ENCODE results near the gene NBAS. TPM values are rescaled to one million over a fixed set of nuclear protein-coding genes. Genes with fewer than 3 reads are reported as not detected.
"Not testable (repeated sequence)": the region's sequence is repeated elsewhere in the genome, so short reads cannot be mapped to it uniquely, and the experiment has no call there.

NBAS gene
- polyA plus RNA-seq, 1 of the 3 experiments (the other 2 are of a cell fraction): 12.0 TPM

DNA sequence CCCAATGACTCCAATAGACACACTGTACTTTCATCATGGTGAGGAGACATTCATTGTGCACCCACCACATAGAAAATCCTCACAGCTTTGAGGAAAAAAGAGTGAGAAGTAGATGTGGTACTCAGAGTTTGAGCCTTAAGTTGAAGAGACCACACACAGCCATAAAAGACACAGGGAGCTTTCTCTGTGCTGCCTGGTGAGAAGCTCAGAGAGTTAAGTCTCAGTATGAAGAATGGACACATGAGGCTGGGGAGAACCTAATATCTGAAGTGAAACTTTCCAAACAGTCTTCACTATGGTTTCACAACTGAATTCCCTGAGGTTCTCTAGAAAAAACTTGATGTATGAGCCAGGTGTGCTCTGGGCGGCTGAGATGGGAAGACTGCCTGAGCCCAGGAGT, 237.9 kb downstream of the NBAS start:
- DNase-seq: no peak
- no peak overlapping the region for H3K27ac ChIP-seq (ENCODE audit: low read depth in 2 of 2, low read length in 1 of 2)
- no peak overlapping the region for H3K4me2 ChIP-seq
- POLR2A ChIA-PET: no interaction called here
- no peaks in the 10 kb centered on the region for H4K20me1 ChIP-seq (ENCODE audit: insufficient read depth)
- H3K79me2 ChIP-seq (ENCODE audit: insufficient read depth): no peaks in the 10 kb centered on the region
- H3K4me3 ChIP-seq (ENCODE audit: low read depth in 2 of 2, low read length in 1 of 2): no peak overlapping the region
- 86% methylated on average over 1 of the region's 1 CpG for WGBS (ENCODE audit: low lambda C conversion rate)
- no peaks in the 10 kb centered on the region for H3K9me3 ChIP-seq
- H3K27me3 ChIP-seq (ENCODE audit: insufficient read depth): no peaks in the 10 kb centered on the region
- H3K9ac ChIP-seq: no peak overlapping the region
- no peaks in the 10 kb centered on the region for H3K4me1 ChIP-seq (ENCODE audit: control insufficient read depth in 1 of 2, insufficient read depth in 2 of 2, low read depth in 1 of 2, low read length in 1 of 2)
- H2AFZ ChIP-seq (ENCODE audit: low read depth): no peak overlapping the region
- TF ChIP-seq RCOR1 (IDR thresholded peaks at IDR 0.05; ENCODE audit: low read length) (no peak), MEF2A (IDR thresholded peaks at IDR 0.05; ENCODE audit: borderline replicate concordance, low read depth) (no peak), GABPA (IDR thresholded peaks at IDR 0.05; ENCODE audit: low read depth) (no peak), RAD21 (IDR thresholded peaks at IDR 0.05; ENCODE audit: low read length) (no peak), JUND (IDR thresholded peaks at IDR 0.05) (no peak), NRF1 (IDR thresholded peaks at IDR 0.05; ENCODE audit: low read depth, low read length) (no peak), YY1 (IDR thresholded peaks at IDR 0.05; ENCODE audit: low read depth) (no peak), FOXM1 (IDR thresholded peaks at IDR 0.05; ENCODE audit: low read depth) (no peak), EP300 (IDR thresholded peaks at IDR 0.05; ENCODE audit: borderline replicate concordance in 1 of 2, low read depth in 1 of 2, low read length in 1 of 2) (no peak), TCF12 (IDR thresholded peaks at IDR 0.05) (no peak), NFIC (IDR thresholded peaks at IDR 0.05; ENCODE audit: borderline replicate concordance) (no peak), TAF1 (IDR thresholded peaks at IDR 0.05; ENCODE audit: borderline replicate concordance, low read depth, low read length) (no peak), SMC3 (IDR thresholded peaks at IDR 0.05; ENCODE audit: low read depth, low read length) (no peak), SIN3A (IDR thresholded peaks at IDR 0.05; ENCODE audit: borderline replicate concordance, low read depth, low read length) (no peak), EZH2phosphoT487 (IDR thresholded peaks at IDR 0.05; ENCODE audit: borderline replicate concordance, low read depth) (no peak), POLR2AphosphoS5 (IDR thresholded peaks at IDR 0.05; ENCODE audit: low read depth, low read length) (no peak), ELF1 (IDR thresholded peaks at IDR 0.05) (no peak), RXRA (IDR thresholded peaks at IDR 0.05; ENCODE audit: borderline replicate concordance, low read depth) (no peak)
- TF ChIP-seq, protein P1, sequence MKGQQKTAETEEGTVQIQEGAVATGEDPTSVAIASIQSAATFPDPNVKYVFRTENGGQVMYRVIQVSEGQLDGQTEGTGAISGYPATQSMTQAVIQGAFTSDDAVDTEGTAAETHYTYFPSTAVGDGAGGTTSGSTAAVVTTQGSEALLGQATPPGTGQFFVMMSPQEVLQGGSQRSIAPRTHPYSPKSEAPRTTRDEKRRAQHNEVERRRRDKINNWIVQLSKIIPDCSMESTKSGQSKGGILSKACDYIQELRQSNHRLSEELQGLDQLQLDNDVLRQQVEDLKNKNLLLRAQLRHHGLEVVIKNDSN (IDR thresholded peaks at IDR 0.05; ENCODE audit: borderline replicate concordance, low read depth): no peak
- TF ChIP-seq, protein P2, sequence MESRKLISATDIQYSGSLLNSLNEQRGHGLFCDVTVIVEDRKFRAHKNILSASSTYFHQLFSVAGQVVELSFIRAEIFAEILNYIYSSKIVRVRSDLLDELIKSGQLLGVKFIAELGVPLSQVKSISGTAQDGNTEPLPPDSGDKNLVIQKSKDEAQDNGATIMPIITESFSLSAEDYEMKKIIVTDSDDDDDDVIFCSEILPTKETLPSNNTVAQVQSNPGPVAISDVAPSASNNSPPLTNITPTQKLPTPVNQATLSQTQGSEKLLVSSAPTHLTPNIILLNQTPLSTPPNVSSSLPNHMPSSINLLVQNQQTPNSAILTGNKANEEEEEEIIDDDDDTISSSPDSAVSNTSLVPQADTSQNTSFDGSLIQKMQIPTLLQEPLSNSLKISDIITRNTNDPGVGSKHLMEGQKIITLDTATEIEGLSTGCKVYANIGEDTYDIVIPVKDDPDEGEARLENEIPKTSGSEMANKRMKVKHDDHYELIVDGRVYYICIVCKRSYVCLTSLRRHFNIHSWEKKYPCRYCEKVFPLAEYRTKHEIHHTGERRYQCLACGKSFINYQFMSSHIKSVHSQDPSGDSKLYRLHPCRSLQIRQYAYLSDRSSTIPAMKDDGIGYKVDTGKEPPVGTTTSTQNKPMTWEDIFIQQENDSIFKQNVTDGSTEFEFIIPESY (IDR thresholded peaks at IDR 0.05; ENCODE audit: borderline replicate concordance, low read depth): no peak
- peaks cover 16 to 22% of the 10 kb centered on the region in 2 experiments for H3K36me3 ChIP-seq (replicated peaks in 1 of 2; ENCODE audit: control insufficient read depth in 1 of 2, insufficient read depth in 2 of 2, low read length in 1 of 2)
- CTCF ChIA-PET: no interaction called here
- H3K9me2 ChIP-seq: no peaks in the 10 kb centered on the region
- no peaks in the 10 kb centered on the region for H3F3A ChIP-seq (replicated peaks; ENCODE audit: insufficient read depth)

DNA sequence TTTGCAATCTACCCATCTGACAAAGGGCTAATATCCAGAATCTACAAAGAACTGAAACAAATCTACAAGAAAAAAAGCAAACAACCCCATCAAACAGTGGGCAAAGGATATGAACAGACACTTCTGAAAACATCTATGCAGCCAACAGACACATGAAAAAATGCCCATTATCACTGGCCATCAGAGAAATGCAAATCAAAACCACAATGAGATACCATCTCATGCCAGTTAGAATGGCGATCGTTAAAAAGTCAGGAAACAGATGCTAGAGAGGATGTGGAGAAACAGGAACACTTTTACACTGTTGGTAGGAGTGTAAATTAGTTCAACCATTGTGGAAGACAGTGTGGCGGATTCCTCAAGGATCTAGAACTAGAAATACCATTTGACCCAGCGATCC, 239.7 kb downstream of the NBAS start:
- CTCF ChIA-PET; H3F3A ChIP-seq (replicated peaks; ENCODE audit: insufficient read depth); DNase-seq; H3K79me2 ChIP-seq (ENCODE audit: insufficient read depth); H3K27me3 ChIP-seq (ENCODE audit: insufficient read depth); H3K9me3 ChIP-seq; H2AFZ ChIP-seq (ENCODE audit: low read depth); H3K4me3 ChIP-seq (ENCODE audit: low read depth in 2 of 2, low read length in 1 of 2); POLR2A ChIA-PET; H3K4me1 ChIP-seq (ENCODE audit: control insufficient read depth in 1 of 2, insufficient read depth in 2 of 2, low read depth in 1 of 2, low read length in 1 of 2); H3K9ac ChIP-seq; H3K27ac ChIP-seq (ENCODE audit: low read depth in 2 of 2, low read length in 1 of 2); H3K4me2 ChIP-seq; H3K9me2 ChIP-seq; H4K20me1 ChIP-seq (ENCODE audit: insufficient read depth): not testable (repeated sequence)
- H3K36me3 ChIP-seq (replicated peaks in 1 of 2; ENCODE audit: control insufficient read depth in 1 of 2, insufficient read depth in 2 of 2, low read length in 1 of 2): peaks cover 2 to 21% of the 10 kb centered on the region in 2 experiments
- 99% methylated on average over 4 of the region's 4 CpGs for WGBS (ENCODE audit: low lambda C conversion rate)

All from SK-N-SH (cell line).